Sciatic nerve (tissue), 2 donors: Measurements from ENCODE around the gene LPCAT1. TPM values are rescaled to one million over a fixed set of nuclear protein-coding genes. Genes with fewer than 3 reads are reported as not detected.
"Not testable (repeated sequence)": the region's sequence is repeated elsewhere in the genome, so short reads cannot be mapped to it uniquely, and the experiment has no call there.

Experiments used
- ATAC-seq: fragments of 200-7000 bp; cut with Tn5 transposase; one replicate; pipeline ENCODE4 v1.9.1; 2020; ENCODE audit warnings: mild to moderate bottlenecking, moderate library complexity
- DNase-seq: peaks from one replicate; pipeline ENCODE4 v3.0.0-alpha.2; 2020; ENCODE audit warnings: low spot score
- intact Hi-C: fragments of 100-400 bp; cut with DNase I; formaldehyde crosslinking; loops from one replicate; pipeline ENCODE4 v1.14.2; 2022
- total RNA-seq: library from RNA; stranded (reverse); fragmentation: NEBNext Ultra II Directional; extraction: Animal tissue kit (Norgen Biotek cat#: 25700); gene quantifications from one replicate; pipeline ENCODE4 v1.2.1, GENCODE V29; 2021
- donor health status: DM: no; HTN: no; CAD: no.
- donor health status: DM: no; HTN: no; CAD: no.

LPCAT1 gene
- total RNA-seq, 1 donor from 2014 or later = 44.4 TPM

GRCh38 chr5:1476181-1476966 lies 47.4 kb downstream of the LPCAT1 start:
- no peak for ATAC-seq
- DNase-seq = peak; percentile 56
- intact Hi-C loops = no loop called here

- intact Hi-C loops, DNase-seq, ATAC-seq: not testable (repeated sequence)
Observed at GRCh38 chr5:1475544-1475900, 48.2 kb downstream of the LPCAT1 start.

- no peak for DNase-seq
- intact Hi-C loops = no loop called here
- ATAC-seq = no peak
Observed at GRCh38 chr5:1474866-1475543, 48.8 kb downstream of the LPCAT1 start.

- DNase-seq = peak; percentile 57
- intact Hi-C loops = no loop called here
- ATAC-seq = no peak
Observed at GRCh38 chr5:1474183-1474839, 49.4 kb downstream of the LPCAT1 start.

- no peak for DNase-seq
- intact Hi-C loops = no loop called here
- no peak for ATAC-seq
Observed at GRCh38 chr5:1473746-1474145, 50.0 kb downstream of the LPCAT1 start.

- intact Hi-C loops = no loop called here
- DNase-seq (peak; percentile 58), ATAC-seq (no peak)
Observed at GRCh38 chr5:1472964-1473628, 50.7 kb downstream of the LPCAT1 start.

- ATAC-seq (no peak), DNase-seq (peak; percentile 53)
- intact Hi-C loops = no loop called here
Observed at GRCh38 chr5:1471997-1472963, 51.5 kb downstream of the LPCAT1 start.

GRCh38 chr5:1471240-1471853 lies 52.4 kb downstream of the LPCAT1 start:
- DNase-seq (peak; percentile 38), ATAC-seq (no peak)
- intact Hi-C loops = no loop called here

GRCh38 chr5:1470762-1471211 lies 53.0 kb downstream of the LPCAT1 start:
- ATAC-seq = no peak
- DNase-seq = peak; percentile 60
- intact Hi-C loops = no loop called here

- intact Hi-C loops = no loop called here
- ATAC-seq (no peak), DNase-seq (peak; percentile 52)
Observed at GRCh38 chr5:1468629-1469527, 54.9 kb downstream of the LPCAT1 start.

GRCh38 chr5:1468247-1468612 lies 55.5 kb downstream of the LPCAT1 start:
- no peak for DNase-seq
- intact Hi-C loops = no loop called here
- ATAC-seq = no peak

- ATAC-seq (peak; percentile 5), DNase-seq (peak; percentile 56)
- intact Hi-C loops = no loop called here
Observed at GRCh38 chr5:1467341-1468246, 56.2 kb downstream of the LPCAT1 start.

- DNase-seq (peak; percentile 54), ATAC-seq (no peak)
- intact Hi-C loops = no loop called here
Observed at GRCh38 chr5:1466631-1467265, 57.0 kb downstream of the LPCAT1 start.

GRCh38 chr5:1465966-1466471 lies 57.7 kb downstream of the LPCAT1 start:
- intact Hi-C loops = no loop called here
- ATAC-seq = no peak
- peak; percentile 45 for DNase-seq

- intact Hi-C loops = no loop called here
- DNase-seq = no peak
- no peak for ATAC-seq
Observed at GRCh38 chr5:1465117-1465516, 58.6 kb downstream of the LPCAT1 start.
